H9 (cell line): ENCODE results near the gene CAMK2N1. TPM values are rescaled to one million over a fixed set of nuclear protein-coding genes. Genes with fewer than 3 reads are reported as not detected.

Experiments
- DNase-seq: peaks from one replicate; pipeline ENCODE4 v3.0.0-alpha.2; 2017
- H2AFZ ChIP-seq: one replicate; pipeline ENCODE4 v1.6.1; 2013; ENCODE audit warnings: mild to moderate bottlenecking, low read length, control low read depth, moderate library complexity
- H2AK5ac ChIP-seq: 2 replicates; pipeline ENCODE4 v1.6.1; 2013; ENCODE audit warnings: low read length, control low read depth, mixed read lengths; ENCODE audit not compliant: insufficient read length
- H2BK120ac ChIP-seq: one replicate; pipeline ENCODE4 v1.6.1; 2013; ENCODE audit warnings: low read depth, mild to moderate bottlenecking, low read length, control low read depth, inconsistent platforms; ENCODE audit not compliant: poor library complexity, severe bottlenecking
- H2BK12ac ChIP-seq: 2 replicates; pipeline ENCODE4 v1.6.1; 2013; ENCODE audit warnings: low read length, control low read depth, mixed read lengths, low read depth; ENCODE audit not compliant: insufficient read length
- H2BK15ac ChIP-seq: 2 replicates; pipeline ENCODE4 v1.6.1; 2013; ENCODE audit warnings: low read depth, low read length, control low read depth
- H2BK20ac ChIP-seq: one replicate; pipeline ENCODE4 v1.6.1; 2013; ENCODE audit warnings: low read depth, mild to moderate bottlenecking, low read length, control low read depth, inconsistent platforms; ENCODE audit not compliant: poor library complexity, severe bottlenecking
- H2BK5ac ChIP-seq: 2 replicates; pipeline ENCODE4 v1.6.1; 2013; ENCODE audit warnings: low read length, control low read depth, mixed read lengths; ENCODE audit not compliant: insufficient read length
- H3K14ac ChIP-seq: 2 replicates; pipeline ENCODE4 v1.6.1; 2013; ENCODE audit warnings: low read length, control low read depth; ENCODE audit not compliant: insufficient read depth
- H3K18ac ChIP-seq: 2 replicates; pipeline ENCODE4 v1.6.1; 2013; ENCODE audit warnings: low read depth, mild to moderate bottlenecking, mixed read lengths, low read length, control low read depth; ENCODE audit not compliant: insufficient read length
- H3K23ac ChIP-seq: 2 replicates; pipeline ENCODE4 v1.6.1; 2013; ENCODE audit warnings: low read length, control low read depth, mixed read lengths, low read depth; ENCODE audit not compliant: insufficient read length
- H3K23me2 ChIP-seq: 2 replicates; pipeline ENCODE4 v1.6.1; 2013; ENCODE audit warnings: low read depth, mild to moderate bottlenecking, mixed read lengths, low read length, control low read depth; ENCODE audit not compliant: insufficient read length, poor library complexity, severe bottlenecking
- H3K27ac ChIP-seq: 2 replicates; pipeline ENCODE4 v1.5.1; 2013; ENCODE audit warnings: low read length, control low read depth, mixed read lengths, low read depth; ENCODE audit not compliant: insufficient read length
- H3K27me3 ChIP-seq: 2 replicates; pipeline ENCODE4 v1.6.1; 2013; ENCODE audit warnings: low read length, control low read depth, inconsistent platforms; ENCODE audit not compliant: insufficient read depth
- H3K4ac ChIP-seq: 2 replicates; pipeline ENCODE4 v1.6.1; 2013; ENCODE audit warnings: low read depth, mild to moderate bottlenecking, control low read depth, inconsistent platforms, low read length, moderate library complexity
- H3K4me1 ChIP-seq: 2 replicates; pipeline ENCODE4 v1.6.1; 2013; ENCODE audit warnings: low read length, control low read depth, inconsistent platforms; ENCODE audit not compliant: insufficient read depth
- H3K4me2 ChIP-seq: 2 replicates; pipeline ENCODE4 v1.6.1; 2013; ENCODE audit warnings: low read length, control low read depth, mixed read lengths; ENCODE audit not compliant: insufficient read length, insufficient read depth
- H3K56ac ChIP-seq: 2 replicates; pipeline ENCODE4 v1.6.1; 2013; ENCODE audit warnings: low read depth, mild to moderate bottlenecking, mixed read lengths, low read length, control low read depth; ENCODE audit not compliant: insufficient read length
- H3K79me1 ChIP-seq: 2 replicates; pipeline ENCODE4 v1.6.1; 2013; ENCODE audit warnings: low read depth, mild to moderate bottlenecking, moderate library complexity, low read length, control low read depth, inconsistent platforms; ENCODE audit not compliant: insufficient read depth, poor library complexity, severe bottlenecking
- H3K79me2 ChIP-seq: 2 replicates; pipeline ENCODE4 v1.6.1; 2013; ENCODE audit warnings: low read length, control low read depth, inconsistent platforms; ENCODE audit not compliant: insufficient read depth
- H3K9ac ChIP-seq: 2 replicates; pipeline ENCODE4 v1.6.1; 2013; ENCODE audit warnings: low read length, control low read depth, mixed read lengths; ENCODE audit not compliant: insufficient read length; ENCODE audit errors: extremely low read depth
- H3K9me3 ChIP-seq: one replicate; pipeline ENCODE4 v1.6.1; 2013; ENCODE audit warnings: low read depth, low read length, inconsistent platforms; ENCODE audit not compliant: control insufficient read depth
- H3T11ph ChIP-seq: one replicate; pipeline ENCODE4 v1.6.1; 2013; ENCODE audit warnings: mild to moderate bottlenecking, low read length, control low read depth, inconsistent platforms
- H4K20me1 ChIP-seq: one replicate; pipeline ENCODE4 v1.6.1; 2013; ENCODE audit not compliant: control insufficient read depth, insufficient read length, insufficient read depth
- H4K5ac ChIP-seq: 2 replicates; pipeline ENCODE4 v1.6.1; 2013; ENCODE audit warnings: low read depth, mild to moderate bottlenecking, mixed read lengths, low read length, control low read depth; ENCODE audit not compliant: insufficient read length
- H4K8ac ChIP-seq: replicated peaks from 2 replicates; pipeline ENCODE4 v1.6.1; 2013; ENCODE audit warnings: low read length, control low read depth, mixed read lengths, low read depth; ENCODE audit not compliant: insufficient read length
- H4K91ac ChIP-seq: 2 replicates; pipeline ENCODE4 v1.6.1; 2013; ENCODE audit warnings: low read depth, mild to moderate bottlenecking, moderate library complexity, mixed read lengths, low read length, control low read depth; ENCODE audit not compliant: insufficient read length
- H3K27ac Mint-ChIP-seq, 3 experiments: 2 replicates in 2 of 3; 3 replicates in 1 of 3; pipeline ENCODE4 v1.8.0; 2020 to 2021; ENCODE audit warnings: mixed read lengths in 3 of 3, mild to moderate bottlenecking in 1 of 3, moderate library complexity in 1 of 3
- H3K27me3 Mint-ChIP-seq: 2 replicates; pipeline ENCODE4 v1.8.0; 2021; ENCODE audit warnings: low read depth, mild to moderate bottlenecking, moderate library complexity, mixed read lengths
- H3K36me3 Mint-ChIP-seq, 3 experiments: 2 replicates in 2 of 3; 3 replicates in 1 of 3; pipeline ENCODE4 v1.8.0; 2020 to 2021; ENCODE audit warnings: low read depth in 3 of 3, mixed read lengths in 3 of 3; ENCODE audit not compliant: insufficient read depth in 1 of 3
- H3K4me1 Mint-ChIP-seq, 2 experiments: 2 replicates each; pipeline ENCODE4 v1.8.0; 2020; ENCODE audit warnings: mixed read lengths in 2 of 2
- H3K4me3 Mint-ChIP-seq, 2 experiments: 2 replicates in 1 of 2; 3 replicates in 1 of 2; pipeline ENCODE4 v1.8.0; 2020 to 2021; ENCODE audit warnings: mild to moderate bottlenecking in 2 of 2, mixed read lengths in 2 of 2, moderate library complexity in 1 of 2
- H3K9me3 Mint-ChIP-seq, 2 experiments: 2 replicates in 1 of 2; 3 replicates in 1 of 2; pipeline ENCODE4 v1.8.0; 2020; ENCODE audit warnings: mild to moderate bottlenecking in 2 of 2, mixed read lengths in 2 of 2, moderate library complexity in 1 of 2
- WGBS: extraction: QIAGEN DNeasy Blood & Tissue Kit; methylation state at CpG from one replicate; pipeline ENCODE4 v1.1.7; 2013; ENCODE audit warnings: missing lambda C conversion rate, low lambda C conversion rate, mixed read lengths; ENCODE audit not compliant: insufficient read length; ENCODE audit errors: extremely low coverage; 5-methylcytosine and 5-hydroxymethylcytosine counted together
- total RNA-seq: library from RNA; stranded (reverse); gene quantifications from 2 replicates; pipeline ENCODE4 v1.2.1, GENCODE V29; 2021
- TF ChIP-seq, protein P1 (sequence below): fragments of 200-600 bp; sonication (generic); conservative IDR thresholded peaks from 3 replicates; pipeline ENCODE4 v1.8.0; 2021; ENCODE audit warnings: antibody characterized with exemption, mild to moderate bottlenecking

Gene CAMK2N1
- total RNA-seq, 1 experiment from 2014 or later, result 1.2 TPM

- Histone ChIP-seq H2BK5ac (no peak overlapping the region), H2AK5ac (no peak overlapping the region), H2BK15ac (no peak overlapping the region), H3K23ac (no peak overlapping the region), H3K4me1 (no peaks in the 10 kb centered on the region), H3K18ac (no peak overlapping the region), H3K9me3 (no peaks in the 10 kb centered on the region), H4K91ac (no peak overlapping the region), H3K9ac (no peak overlapping the region), H2BK20ac (no peak overlapping the region), H3K79me1 (no peaks in the 10 kb centered on the region), H3K4ac (no peak overlapping the region), H4K8ac (no peak overlapping the region), H2BK120ac (no peak overlapping the region), H2AFZ (no peak overlapping the region), H3K56ac (no peak overlapping the region), H3K27ac (no peak overlapping the region), H3K27me3 (no peaks in the 10 kb centered on the region), H4K20me1 (no peaks in the 10 kb centered on the region), H3K79me2 (no peaks in the 10 kb centered on the region), H3K14ac (no peak overlapping the region), H4K5ac (no peak overlapping the region), H3T11ph (no peak overlapping the region), H3K23me2 (no peaks in the 10 kb centered on the region), H3K4me2 (no peak overlapping the region), H2BK12ac (no peak overlapping the region)
- peak; percentile 83 for DNase-seq
- H3K36me3 Mint-ChIP-seq, result no peaks in the 10 kb centered on the region
- H3K27ac Mint-ChIP-seq, result no peak overlapping the region
- H3K27me3 Mint-ChIP-seq, result peaks cover 43% of the 10 kb centered on the region
- H3K4me3 Mint-ChIP-seq, result peak overlapping the region in 1 of 2 experiments; percentile 56; a peak in 1 of 5 replicates
- TF ChIP-seq, protein P1, sequence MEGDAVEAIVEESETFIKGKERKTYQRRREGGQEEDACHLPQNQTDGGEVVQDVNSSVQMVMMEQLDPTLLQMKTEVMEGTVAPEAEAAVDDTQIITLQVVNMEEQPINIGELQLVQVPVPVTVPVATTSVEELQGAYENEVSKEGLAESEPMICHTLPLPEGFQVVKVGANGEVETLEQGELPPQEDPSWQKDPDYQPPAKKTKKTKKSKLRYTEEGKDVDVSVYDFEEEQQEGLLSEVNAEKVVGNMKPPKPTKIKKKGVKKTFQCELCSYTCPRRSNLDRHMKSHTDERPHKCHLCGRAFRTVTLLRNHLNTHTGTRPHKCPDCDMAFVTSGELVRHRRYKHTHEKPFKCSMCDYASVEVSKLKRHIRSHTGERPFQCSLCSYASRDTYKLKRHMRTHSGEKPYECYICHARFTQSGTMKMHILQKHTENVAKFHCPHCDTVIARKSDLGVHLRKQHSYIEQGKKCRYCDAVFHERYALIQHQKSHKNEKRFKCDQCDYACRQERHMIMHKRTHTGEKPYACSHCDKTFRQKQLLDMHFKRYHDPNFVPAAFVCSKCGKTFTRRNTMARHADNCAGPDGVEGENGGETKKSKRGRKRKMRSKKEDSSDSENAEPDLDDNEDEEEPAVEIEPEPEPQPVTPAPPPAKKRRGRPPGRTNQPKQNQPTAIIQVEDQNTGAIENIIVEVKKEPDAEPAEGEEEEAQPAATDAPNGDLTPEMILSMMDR, result no peak
- peaks cover 2 to 5% of the 10 kb centered on the region in 2 experiments for H3K4me1 Mint-ChIP-seq
- WGBS, result no CpG with 5 or more reads among the region's 6 CpGs
- no peaks in the 10 kb centered on the region for H3K9me3 Mint-ChIP-seq
Observed at GRCh38 chr1:20440785-20441200, 45.2 kb downstream of the CAMK2N1 start.
